ENCODE measurements around the gene PYHIN1.

The PYHIN1 gene

GRCh38 chr1:158962983-158963382, 31.6 kb downstream of the PYHIN1 start:
- TF ChIP-seq CTCF (IDR thresholded peaks at IDR 0.05; ENCODE audit: low read depth, low read length): no peak
- no peak overlapping the region for H3K27ac ChIP-seq
- H3K36me3 ChIP-seq: no peaks in the 10 kb centered on the region
- no peak overlapping the region for H3K4me3 ChIP-seq (ENCODE audit: low read depth, low read length)
- DNase-seq: no peak
- no peaks in the 10 kb centered on the region for H3K9me3 ChIP-seq (ENCODE audit: severe bottlenecking)
- H3K27me3 ChIP-seq (ENCODE audit: insufficient read depth, low read depth, severe bottlenecking): peaks cover 68% of the 10 kb centered on the region

GRCh38 chr1:158969166-158969565, 37.8 kb downstream of the PYHIN1 start:
- no peak for TF ChIP-seq CTCF (IDR thresholded peaks at IDR 0.05; ENCODE audit: low read depth, low read length)
- DNase-seq: no peak
- no peaks in the 10 kb centered on the region for H3K36me3 ChIP-seq
- H3K27ac ChIP-seq: no peak overlapping the region
- no peaks in the 10 kb centered on the region for H3K9me3 ChIP-seq (ENCODE audit: severe bottlenecking)
- H3K4me3 ChIP-seq (ENCODE audit: low read depth, low read length): no peak overlapping the region
- peaks cover 52% of the 10 kb centered on the region for H3K27me3 ChIP-seq (ENCODE audit: insufficient read depth, low read depth, severe bottlenecking)

GRCh38 chr1:158969855-158970254, 38.5 kb downstream of the PYHIN1 start:
- DNase-seq: no peak
- Histone ChIP-seq H3K4me3 (ENCODE audit: low read depth, low read length) (no peak overlapping the region), H3K27me3 (ENCODE audit: insufficient read depth, low read depth, severe bottlenecking) (peaks cover 54% of the 10 kb centered on the region), H3K27ac (no peak overlapping the region), H3K9me3 (ENCODE audit: severe bottlenecking) (no peaks in the 10 kb centered on the region), H3K36me3 (no peaks in the 10 kb centered on the region)
- no peak for TF ChIP-seq CTCF (IDR thresholded peaks at IDR 0.05; ENCODE audit: low read depth, low read length)

- Histone ChIP-seq H3K4me3 (ENCODE audit: low read depth, low read length) (no peak overlapping the region), H3K36me3 (no peaks in the 10 kb centered on the region), H3K9me3 (ENCODE audit: severe bottlenecking) (no peaks in the 10 kb centered on the region), H3K27ac (no peak overlapping the region), H3K27me3 (ENCODE audit: insufficient read depth, low read depth, severe bottlenecking) (peaks cover 66% of the 10 kb centered on the region)
- no peak for DNase-seq
- no peak for TF ChIP-seq CTCF (IDR thresholded peaks at IDR 0.05; ENCODE audit: low read depth, low read length)
Observed at GRCh38 chr1:158972841-158973240, 41.5 kb downstream of the PYHIN1 start.

GRCh38 chr1:158976219-158976618, 44.9 kb downstream of the PYHIN1 start:
- Histone ChIP-seq H3K9me3 (ENCODE audit: severe bottlenecking) (peaks cover 5% of the 10 kb centered on the region), H3K36me3 (no peaks in the 10 kb centered on the region), H3K27ac (no peak overlapping the region), H3K27me3 (ENCODE audit: insufficient read depth, low read depth, severe bottlenecking) (peaks cover 69% of the 10 kb centered on the region), H3K4me3 (ENCODE audit: low read depth, low read length) (no peak overlapping the region)
- DNase-seq: no peak
- TF ChIP-seq CTCF (IDR thresholded peaks at IDR 0.05; ENCODE audit: low read depth, low read length): no peak

- no peak for DNase-seq
- Histone ChIP-seq H3K27ac (no peak overlapping the region), H3K4me3 (ENCODE audit: low read depth, low read length) (no peak overlapping the region), H3K9me3 (ENCODE audit: severe bottlenecking) (peaks cover 5% of the 10 kb centered on the region), H3K27me3 (ENCODE audit: insufficient read depth, low read depth, severe bottlenecking) (peaks cover 46% of the 10 kb centered on the region), H3K36me3 (no peaks in the 10 kb centered on the region)
- TF ChIP-seq CTCF (IDR thresholded peaks at IDR 0.05; ENCODE audit: low read depth, low read length): no peak
Observed at GRCh38 chr1:158978730-158979129, 47.4 kb downstream of the PYHIN1 start.

Data from WERI-Rb-1 (cell line).